NCI-H510A (cell line): Measurements from ENCODE around the gene UBR4.

ENCODE experiments used
- DNase-seq: peaks from one replicate; lab custom pipeline; 2025; lab: John Stamatoyannopoulos, UW

The UBR4 gene

DNA sequence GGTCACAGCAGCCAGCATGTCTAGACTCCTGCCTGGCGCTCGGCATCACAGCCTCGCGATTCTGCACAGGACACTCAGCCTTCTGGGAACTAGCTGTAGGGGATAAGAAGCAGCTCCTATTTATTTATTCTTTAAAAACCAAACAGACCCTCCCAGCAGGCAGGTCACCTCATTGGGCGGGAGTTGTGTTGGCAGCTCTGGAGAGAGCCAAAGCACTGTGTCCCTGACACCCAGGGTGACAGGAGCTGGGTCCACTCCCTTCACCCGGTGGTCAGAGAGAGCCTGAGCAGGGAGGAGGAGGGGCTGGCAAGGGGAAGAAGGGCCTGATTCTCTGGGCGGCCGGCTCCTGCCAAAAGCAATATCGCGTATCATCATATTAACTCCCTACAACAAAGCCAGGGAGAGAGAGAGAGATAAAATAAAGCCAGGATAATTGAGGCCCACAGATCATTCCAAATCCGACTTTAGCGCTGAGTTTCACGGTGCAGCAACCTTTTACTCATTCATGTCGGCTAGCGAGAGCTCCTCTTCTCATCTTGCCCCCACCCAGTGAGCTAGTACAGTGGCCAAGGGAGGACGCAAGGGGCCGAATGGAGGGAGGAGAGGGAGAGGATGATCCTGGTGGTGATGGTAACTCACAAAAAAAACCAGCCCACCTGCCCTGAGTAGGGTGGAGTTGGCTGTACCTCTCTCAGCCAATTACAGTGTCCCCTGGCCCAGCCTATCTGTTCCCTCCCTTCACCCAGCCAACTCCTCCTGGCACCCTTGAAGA lies 173.8 kb downstream of the UBR4 start:
- no peak for DNase-seq

DNA sequence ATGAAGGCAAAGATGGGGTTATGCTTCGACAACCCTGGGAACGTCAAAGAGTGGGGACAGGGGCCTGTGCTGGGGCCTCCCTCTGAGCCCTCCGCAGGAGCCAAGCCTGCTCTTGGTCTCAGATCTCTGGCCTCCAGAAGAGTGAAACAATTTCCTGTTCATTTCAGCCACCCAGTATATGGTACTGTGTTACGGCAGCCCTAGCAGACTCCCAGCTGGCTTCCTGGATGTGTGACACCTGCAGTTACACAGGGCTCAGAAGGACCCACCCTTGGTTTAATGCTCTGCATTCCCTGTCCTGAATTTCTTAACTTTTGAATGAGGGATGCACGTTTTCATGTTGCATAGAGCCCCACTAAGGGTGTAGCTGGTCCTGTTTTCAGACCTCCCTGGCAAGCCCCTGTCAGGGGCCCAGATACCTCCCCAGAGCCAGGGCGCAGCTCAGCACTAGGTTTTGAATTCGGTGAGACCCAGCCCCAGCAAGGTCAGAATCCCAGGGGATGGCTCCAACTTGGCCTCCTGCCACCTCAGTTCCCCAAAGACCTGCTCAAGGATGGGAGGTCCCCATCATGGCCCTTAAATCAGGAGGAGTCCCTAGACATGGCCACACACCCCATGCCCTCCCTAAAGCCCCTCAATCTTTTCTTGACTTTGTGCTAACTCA lies 174.6 kb downstream of the UBR4 start:
- DNase-seq, result no peak

- no peak for DNase-seq
Observed at GRCh38 chr1:19034721-19035120, 175.3 kb downstream of the UBR4 start.

- DNase-seq, result no peak
Observed at GRCh38 chr1:19033926-19034680, 176.0 kb downstream of the UBR4 start.

- DNase-seq, result no peak
Observed at GRCh38 chr1:19033515-19033839, 176.6 kb downstream of the UBR4 start.

- DNase-seq, result no peak
Observed at GRCh38 chr1:19032701-19033514, 177.2 kb downstream of the UBR4 start.

DNA sequence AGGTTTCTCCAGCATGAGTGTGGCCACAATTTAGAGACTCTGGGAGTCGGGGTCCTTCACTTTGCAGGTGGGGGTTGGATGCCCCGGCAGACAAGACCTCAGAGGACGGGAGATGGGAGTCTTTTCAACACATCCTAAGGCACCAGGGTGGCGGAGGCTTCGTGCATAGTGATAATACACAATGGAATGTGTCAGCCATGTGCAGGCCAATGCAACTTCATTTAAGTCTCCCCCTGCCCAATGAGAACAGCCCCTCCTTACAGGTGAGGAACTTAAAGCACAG lies 177.7 kb downstream of the UBR4 start:
- no peak for DNase-seq

DNA sequence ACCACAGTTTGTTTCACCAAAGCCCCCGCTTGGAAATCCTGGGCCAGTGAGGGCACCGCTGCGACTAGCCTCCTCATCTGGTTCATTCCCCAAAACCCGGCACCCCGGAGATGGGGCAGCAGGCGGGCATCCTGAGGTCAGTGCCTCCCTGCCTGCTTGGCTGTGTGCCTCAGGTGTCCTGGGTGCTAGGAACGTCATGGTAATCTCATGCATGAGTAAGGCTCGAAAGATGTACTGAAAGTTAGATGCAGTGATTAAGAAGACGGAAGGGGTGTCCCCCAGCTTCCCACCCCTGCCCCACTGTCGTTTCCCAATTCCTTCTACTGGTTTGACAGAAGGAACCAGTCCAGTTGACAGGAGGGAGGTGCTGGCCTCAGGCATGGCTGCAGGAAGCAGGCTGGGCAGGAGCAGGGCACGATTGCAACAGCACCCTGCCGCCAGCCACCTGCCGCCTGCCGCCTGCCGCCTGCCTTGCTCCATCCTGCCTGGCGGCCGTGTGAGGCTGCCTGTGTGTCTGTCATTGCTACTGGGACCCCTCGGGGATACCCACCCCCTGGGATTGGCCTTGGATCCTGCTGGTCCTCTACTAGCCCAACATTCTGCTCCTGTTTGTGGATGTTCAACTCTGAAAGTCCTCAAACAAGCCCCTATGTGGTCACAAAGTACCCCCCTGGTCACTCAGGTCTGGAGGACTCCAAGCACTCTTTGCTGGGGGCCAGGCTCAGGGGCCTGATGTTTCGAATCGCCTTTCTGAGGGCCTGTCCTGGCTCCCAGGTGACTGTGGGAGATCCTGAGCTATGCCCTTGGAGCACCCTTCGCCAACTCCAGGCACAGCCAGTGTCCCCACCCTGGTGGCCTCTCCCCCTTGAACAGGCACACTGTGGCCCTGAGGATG lies 180.6 kb downstream of the UBR4 start:
- peak; percentile 23 for DNase-seq

GRCh38 chr1:19028546-19029129 lies 181.4 kb downstream of the UBR4 start:
- no peak for DNase-seq

DNA sequence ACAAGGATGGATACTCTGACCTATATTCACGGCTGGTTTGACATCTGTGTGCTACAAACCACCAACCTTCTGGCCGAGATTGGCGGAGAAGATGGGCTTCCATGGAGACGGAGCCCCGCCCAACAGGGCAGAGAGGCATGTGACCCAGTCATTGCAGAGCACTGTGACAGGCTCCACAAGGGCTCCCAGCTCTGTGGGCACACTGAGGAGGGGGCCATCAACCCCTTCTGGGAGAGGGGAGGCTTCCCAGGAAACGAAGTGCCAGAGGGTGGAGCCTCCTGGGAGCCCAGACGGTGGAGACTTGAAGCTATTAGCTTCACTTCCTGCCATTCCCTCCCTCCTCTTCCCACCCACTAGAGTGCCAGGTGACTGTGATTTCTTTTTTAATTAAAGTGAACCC lies 182.0 kb downstream of the UBR4 start:
- DNase-seq, result peak; percentile 24
